Measurements from ENCODE around the gene HOXB4.

Gene HOXB4

GRCh38 chr17:48553190-48553547, 25.0 kb downstream of the HOXB4 start:
- no peak for DNase-seq (ENCODE audit: low read depth)
- peak overlapping the region; percentile 33 for H3K4me3 ChIP-seq (ENCODE audit: low read length)
- no peak for TF ChIP-seq CTCF (conservative IDR thresholded peaks at IDR 0.05; ENCODE audit: low read length)

GRCh38 chr17:48552466-48553189, 25.5 kb downstream of the HOXB4 start:
- DNase-seq (ENCODE audit: low read depth), result no peak
- H3K4me3 ChIP-seq (ENCODE audit: low read length), result peak overlapping the region; percentile 33
- TF ChIP-seq CTCF (conservative IDR thresholded peaks at IDR 0.05; ENCODE audit: low read length), result no peak

GRCh38 chr17:48551596-48552465, 26.3 kb downstream of the HOXB4 start:
- no peak for TF ChIP-seq CTCF (conservative IDR thresholded peaks at IDR 0.05; ENCODE audit: low read length)
- DNase-seq (ENCODE audit: low read depth), result no peak
- H3K4me3 ChIP-seq (ENCODE audit: low read length), result peak overlapping the region; percentile 24

- no peak for TF ChIP-seq CTCF (conservative IDR thresholded peaks at IDR 0.05; ENCODE audit: low read length)
- peak overlapping the region; percentile 24; the same call in 1 of the 2 replicates for H3K4me3 ChIP-seq (ENCODE audit: low read length)
- DNase-seq (ENCODE audit: low read depth), result no peak
Observed at GRCh38 chr17:48551214-48551555, 27.0 kb downstream of the HOXB4 start.

GRCh38 chr17:48550502-48551213, 27.5 kb downstream of the HOXB4 start:
- peak; percentile 30; the same call in 1 of the 2 replicates for TF ChIP-seq CTCF (conservative IDR thresholded peaks at IDR 0.05; ENCODE audit: low read length)
- no peak for DNase-seq (ENCODE audit: low read depth)
- H3K4me3 ChIP-seq (ENCODE audit: low read length), result peak overlapping the region; percentile 34

- peak; percentile 81 for DNase-seq (ENCODE audit: low read depth)
- no peak; the same call in 1 of the 2 replicates for TF ChIP-seq CTCF (conservative IDR thresholded peaks at IDR 0.05; ENCODE audit: low read length)
- H3K4me3 ChIP-seq (ENCODE audit: low read length), result peak overlapping the region; percentile 34
Observed at GRCh38 chr17:48549914-48550501, 28.1 kb downstream of the HOXB4 start.
